HCT116 (cell line): ENCODE data around the gene NTN5. TPM values are rescaled to one million over a fixed set of nuclear protein-coding genes. Genes with fewer than 3 reads are reported as not detected.

Experiments used
- ATAC-seq: fragments of 200-7000 bp; cut with Tn5 transposase; 2 replicates; pipeline ENCODE4 v1.9.1; 2020; ENCODE audit warnings: mild to moderate bottlenecking, moderate library complexity
- BruUV-seq: library from RNA; stranded (reverse); fragments of 400-500 nt; replicated peaks from 2 replicates; lab custom pipeline; 2021; lab: Mats Ljungman, UMichigan
- CTCF ChIA-PET: fragments of 300-600 bp; sonication (Branson Sonifier 250); formaldehyde crosslinking; loops from one replicate; lab custom pipeline; 2021; ENCODE audit warnings: antibody characterized with exemption; lab: Charles Lee
- POLR2A ChIA-PET: fragments of 300-600, 350-600 bp; sonication (Branson Sonifier 250); formaldehyde crosslinking; loops from one replicate; lab custom pipeline; 2021; ENCODE audit warnings: antibody characterized with exemption; lab: Charles Lee
- RAD21 ChIA-PET, 2 experiments: fragments of 300-600 bp; sonication (Branson Sonifier 250); formaldehyde crosslinking; loops; one replicate each; lab custom pipeline; 2023; ENCODE audit warnings: low total read pairs in 2 of 2; ENCODE audit not compliant: uncharacterized antibody in 2 of 2, unreplicated experiment in 2 of 2, low non-redundant PET in 1 of 2; lab: Charles Lee
- DNase-seq: peaks from one replicate; pipeline ENCODE4 v3.0.0-alpha.2; 2010; ENCODE audit warnings: low read depth, low spot score
- H2AFZ ChIP-seq: fragments of 200-600 bp; shearing (Covaris generic), sonication (generic); 2 replicates; pipeline ENCODE4 v1.6.1; 2017; ENCODE audit warnings: low read depth, mixed run types, mixed read lengths, antibody characterized with exemption, low read length; ENCODE audit not compliant: poor library complexity, severe bottlenecking
- H3K27ac ChIP-seq: 2 replicates; pipeline ENCODE4 v1.5.1; 2012; ENCODE audit warnings: low read depth, low read length
- H3K27me3 ChIP-seq: fragments of 200-600 bp; sonication (generic); 2 replicates; pipeline ENCODE4 v1.6.1; 2016; ENCODE audit warnings: mixed run types, low read length, mixed read lengths; ENCODE audit not compliant: insufficient read depth
- H3K36me3 ChIP-seq, 2 experiments: fragments of 200-500 bp in 1 of 2; fragments of 200-600 bp in 1 of 2; sonication (Bioruptor generic) in 1 of 2; sonication (generic) in 1 of 2; 2 replicates each; pipeline versions ENCODE4 v1.5.1 to v1.6.1; 2014 to 2016; ENCODE audit warnings: low read length in 2 of 2, inconsistent platforms in 1 of 2, mixed read lengths in 1 of 2, mixed run types in 1 of 2; ENCODE audit not compliant: insufficient read depth in 2 of 2, control insufficient read depth in 1 of 2
- H3K4me1 ChIP-seq, 2 experiments: fragments of 200-600 bp in 1 of 2; sonication (generic) in 1 of 2; 2 replicates each; pipeline versions ENCODE4 v1.5.1 to v1.6.1; 2012 to 2017; ENCODE audit warnings: low read length in 2 of 2, inconsistent platforms in 1 of 2, mild to moderate bottlenecking in 1 of 2, mixed read lengths in 1 of 2, mixed run types in 1 of 2, moderate library complexity in 1 of 2; ENCODE audit not compliant: insufficient read depth in 2 of 2, control insufficient read depth in 1 of 2
- H3K4me2 ChIP-seq: fragments of 200-600 bp; sonication (generic); 2 replicates; pipeline ENCODE4 v1.6.1; 2017; ENCODE audit warnings: mixed run types, low read length, mixed read lengths
- H3K4me3 ChIP-seq, 2 experiments: fragments of 200-600 bp in 1 of 2; sonication (generic) in 1 of 2; replicated peaks in 1 of 2; 2 replicates each; pipeline ENCODE4 v1.5.1; 2011 to 2016; ENCODE audit warnings: low read length in 2 of 2, control low read depth in 1 of 2, low read depth in 1 of 2, mild to moderate bottlenecking in 1 of 2, mixed read lengths in 1 of 2, mixed run types in 1 of 2
- H3K79me2 ChIP-seq: fragments of 200-600 bp; sonication (generic); 2 replicates; pipeline ENCODE4 v1.6.1; 2017; ENCODE audit warnings: mild to moderate bottlenecking, mixed run types, low read length, moderate library complexity, mixed read lengths; ENCODE audit not compliant: insufficient read depth
- H3K9ac ChIP-seq: fragments of 200-600 bp; sonication (generic); 2 replicates; pipeline ENCODE4 v1.6.1; 2016; ENCODE audit warnings: low read length, mixed read lengths
- H3K9me2 ChIP-seq: fragments of 200-600 bp; sonication (generic), shearing (Covaris generic); 2 replicates; pipeline ENCODE4 v1.6.1; 2017; ENCODE audit warnings: mixed run types, mild to moderate bottlenecking, moderate library complexity; ENCODE audit not compliant: insufficient read depth
- H3K9me3 ChIP-seq, 2 experiments: fragments of 200-500 bp in 1 of 2; fragments of 200-600 bp in 1 of 2; sonication (Bioruptor generic) in 1 of 2; sonication (generic) in 1 of 2; 2 replicates each; pipeline ENCODE4 v1.6.1; 2014 to 2017; ENCODE audit warnings: low read length in 2 of 2, mixed read lengths in 2 of 2, inconsistent platforms in 1 of 2, low read depth in 1 of 2, mild to moderate bottlenecking in 1 of 2, mixed run types in 1 of 2, moderate library complexity in 1 of 2; ENCODE audit not compliant: control insufficient read depth in 1 of 2, insufficient read depth in 1 of 2
- H4K20me1 ChIP-seq: fragments of 200-600 bp; sonication (generic), shearing (Covaris generic); 2 replicates; pipeline ENCODE4 v1.6.1; 2017; ENCODE audit warnings: mixed run types, mild to moderate bottlenecking, moderate library complexity; ENCODE audit not compliant: insufficient read depth
- CEBPB ChIP-seq: IDR thresholded peaks from 2 replicates; pipeline ENCODE4 v1.6.1; 2012; ENCODE audit warnings: low read depth
- EGR1 ChIP-seq: IDR thresholded peaks from 2 replicates; pipeline ENCODE4 v1.6.1; 2012; ENCODE audit warnings: low read depth
- EZH2phosphoT487 ChIP-seq: fragments of 200-600 bp; IDR thresholded peaks from 2 replicates; pipeline ENCODE4 v1.6.1; 2018; ENCODE audit warnings: antibody characterized with exemption, borderline replicate concordance
- FOSL1 ChIP-seq: IDR thresholded peaks from 2 replicates; pipeline ENCODE4 v1.6.1; 2012; ENCODE audit warnings: low read depth
- JUND ChIP-seq: IDR thresholded peaks from 2 replicates; pipeline ENCODE4 v1.6.1; 2012
- MAX ChIP-seq: IDR thresholded peaks from 2 replicates; pipeline ENCODE4 v1.6.1; 2012
- SRF ChIP-seq: IDR thresholded peaks from 2 replicates; pipeline ENCODE4 v1.6.1; 2012; ENCODE audit warnings: low read depth
- YY1 ChIP-seq: IDR thresholded peaks from 2 replicates; pipeline ENCODE4 v1.6.1; 2011; ENCODE audit warnings: low read length, low read depth, moderate library complexity, mild to moderate bottlenecking; ENCODE audit not compliant: insufficient replicate concordance; ENCODE audit errors: extremely low read depth
- ZFX ChIP-seq: fragments of 450-650 bp; IDR thresholded peaks from 2 replicates; pipeline ENCODE4 v1.6.1; 2017
- intact Hi-C: fragments of 100-400 bp; cut with micrococcal nuclease; formaldehyde crosslinking; loops from 2 replicates; pipeline ENCODE4 v1.10.0; 2022
- total RNA-seq: library from RNA; stranded (reverse); gene quantifications from one replicate; pipeline ENCODE4 v1.2.1, GENCODE V29; 2021; ENCODE audit not compliant: unreplicated experiment

NTN5 gene
- total RNA-seq, 1 experiment from 2014 or later: 3.1 TPM

DNA sequence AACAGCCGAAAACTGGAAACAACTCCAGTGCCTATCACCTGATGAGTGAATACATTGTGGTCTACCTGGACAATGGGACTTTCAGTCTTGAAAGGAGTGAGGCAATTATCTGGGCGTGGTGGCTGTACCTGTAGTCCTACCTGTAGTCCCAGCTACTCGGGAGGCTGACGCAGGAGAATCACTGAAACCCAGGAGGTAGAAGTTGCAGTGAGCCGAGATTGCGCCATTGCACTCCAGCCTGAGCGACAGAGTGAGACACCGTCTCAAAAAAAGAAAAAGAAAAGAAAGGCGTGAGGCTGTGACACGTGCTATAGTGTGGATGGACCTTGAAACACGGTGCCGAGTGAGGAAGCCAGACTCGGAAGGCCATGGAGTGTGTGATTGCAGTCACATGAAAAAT, 4.1 kb upstream of the NTN5 start:
- no peak overlapping the region for H3K4me2 ChIP-seq
- H2AFZ ChIP-seq: no peak overlapping the region
- no TSS peak for BruUV-seq
- intact Hi-C loops: no loop called here
- POLR2A ChIA-PET: interaction anchor here (1.4 kb wide), 1 partner anchor 19 kb away, joined by 3 read pairs; the partner anchor contains the start of gene FUT2
- no peaks in the 10 kb centered on the region for H3K79me2 ChIP-seq
- H3K27ac ChIP-seq: no peak overlapping the region
- peaks cover 13 to 25% of the 10 kb centered on the region in 2 experiments for H3K4me1 ChIP-seq
- no peak for DNase-seq
- H3K9me2 ChIP-seq: no peaks in the 10 kb centered on the region
- ATAC-seq: no peak
- H4K20me1 ChIP-seq: no peaks in the 10 kb centered on the region
- no peaks in the 10 kb centered on the region for H3K27me3 ChIP-seq
- TF ChIP-seq EZH2phosphoT487 (no peak), ZFX (no peak), MAX (no peak)
- CTCF ChIA-PET: interaction anchor here (3.0 to 3.1 kb wide), 2 partner anchors 19 to 62 kb away, joined by 12 to 16 read pairs; partner anchors contain the start of gene FUT2
- H3K4me3 ChIP-seq: no peak overlapping the region
- H3K9me3 ChIP-seq: no peaks in the 10 kb centered on the region
- no peaks in the 10 kb centered on the region for H3K36me3 ChIP-seq
- no peak overlapping the region for H3K9ac ChIP-seq
- RAD21 ChIA-PET: no interaction called here

GRCh38 chr19:48676487-48676886, 3.7 kb upstream of the NTN5 start:
- no peaks in the 10 kb centered on the region for H3K9me3 ChIP-seq
- no peak for DNase-seq
- H3K4me1 ChIP-seq: peaks cover 13 to 25% of the 10 kb centered on the region in 2 experiments
- no peaks in the 10 kb centered on the region for H3K79me2 ChIP-seq
- H3K27ac ChIP-seq: no peak overlapping the region
- no peaks in the 10 kb centered on the region for H3K9me2 ChIP-seq
- no peak overlapping the region for H2AFZ ChIP-seq
- ChIA-PET POLR2A (interaction anchor here (1.4 kb wide), 1 partner anchor 19 kb away, joined by 3 read pairs; the partner anchor contains the start of gene FUT2), RAD21 (no interaction called here), CTCF (interaction anchor here (3.0 to 3.1 kb wide), 2 partner anchors 20 to 62 kb away, joined by 12 to 16 read pairs; partner anchors contain the start of gene FUT2)
- H4K20me1 ChIP-seq: no peaks in the 10 kb centered on the region
- ATAC-seq: no peak
- no peaks in the 10 kb centered on the region for H3K27me3 ChIP-seq
- no peak overlapping the region for H3K9ac ChIP-seq
- no peaks in the 10 kb centered on the region for H3K36me3 ChIP-seq
- intact Hi-C loops: no loop called here
- TF ChIP-seq CEBPB: no peak
- TF ChIP-seq ZFX: no peak
- no peak for TF ChIP-seq EGR1
- no peak for TF ChIP-seq JUND
- TF ChIP-seq FOSL1: no peak
- no peak for TF ChIP-seq YY1
- no peak for TF ChIP-seq SRF
- TF ChIP-seq, all 23 proteins: peak for 0
- Histone ChIP-seq H3K4me2 (no peak overlapping the region), H3K4me3 (no peak overlapping the region)
- no TSS peak for BruUV-seq
